Measurements from ENCODE around the gene KIF13A.

KIF13A gene

GRCh38 chr6:17724341-17724740, 263.1 kb downstream of the KIF13A start:
- no peak for DNase-seq (ENCODE audit: low read depth, low spot score)

- no peak for DNase-seq (ENCODE audit: low read depth, low spot score)
Observed at GRCh38 chr6:17721671-17722070, 265.8 kb downstream of the KIF13A start.

- DNase-seq (ENCODE audit: low read depth, low spot score): no peak
Observed at GRCh38 chr6:17719323-17720041, 268.0 kb downstream of the KIF13A start.

GRCh38 chr6:17716221-17716620, 271.2 kb downstream of the KIF13A start:
- no peak for DNase-seq (ENCODE audit: low read depth, low spot score)

- DNase-seq (ENCODE audit: low read depth, low spot score): no peak
Observed at GRCh38 chr6:17714879-17715851, 272.3 kb downstream of the KIF13A start.

- no peak for DNase-seq (ENCODE audit: low read depth, low spot score)
Observed at GRCh38 chr6:17714177-17714576, 273.3 kb downstream of the KIF13A start.

GRCh38 chr6:17712576-17712975, 274.9 kb downstream of the KIF13A start:
- DNase-seq (ENCODE audit: low read depth, low spot score): no peak

GRCh38 chr6:17710331-17710730, 277.1 kb downstream of the KIF13A start:
- DNase-seq (ENCODE audit: low read depth, low spot score): no peak

GRCh38 chr6:17709476-17709875, 278.0 kb downstream of the KIF13A start:
- no peak for DNase-seq (ENCODE audit: low read depth, low spot score)

All from activated naive CD8-positive, alpha-beta T cell treated with anti-CD3 and anti-CD28 coated beads, Interleukin-2, amount 50 U/mL, for 16 hours (primary cell).